ENCODE data around the gene RETREG2.

DNA sequence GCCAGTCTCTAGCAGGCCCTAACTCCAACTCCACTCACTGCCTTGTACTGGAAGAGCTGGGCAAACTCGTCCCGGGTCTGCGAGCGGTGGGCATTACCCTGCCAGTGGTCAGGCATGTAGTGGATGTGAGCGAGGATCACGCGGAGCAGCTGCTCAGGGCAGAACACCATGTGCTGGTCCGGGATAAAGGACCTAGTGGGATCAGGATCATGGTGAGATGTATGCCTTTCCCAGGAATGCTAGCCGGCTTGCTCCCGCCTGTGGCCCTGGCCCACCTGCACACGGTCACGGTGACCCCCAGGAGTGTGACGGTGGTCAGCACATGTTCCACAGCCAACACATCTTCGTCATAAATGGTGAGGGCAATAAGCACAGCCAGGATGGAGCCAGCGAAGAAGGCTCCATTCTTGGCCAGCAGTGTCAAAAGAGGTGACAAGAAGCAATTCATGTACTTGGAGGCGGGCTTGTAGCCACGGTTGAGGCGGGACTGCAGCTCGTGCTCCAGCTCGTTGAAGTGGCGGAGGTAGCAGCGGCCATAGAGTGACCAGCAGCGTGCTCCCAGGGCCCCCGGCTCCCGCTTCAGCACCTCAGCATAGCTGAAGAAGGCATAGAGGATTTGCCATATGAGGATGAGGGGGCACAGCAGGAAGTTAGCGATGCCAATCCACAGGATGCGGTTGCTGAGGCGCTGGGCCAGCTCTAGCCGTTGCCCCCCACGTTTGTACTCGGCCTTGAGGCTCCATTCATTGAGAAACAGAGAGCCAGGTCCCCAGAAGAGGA is 45.9 kb downstream of the RETREG2 start:
- TF ChIP-seq, protein P1, sequence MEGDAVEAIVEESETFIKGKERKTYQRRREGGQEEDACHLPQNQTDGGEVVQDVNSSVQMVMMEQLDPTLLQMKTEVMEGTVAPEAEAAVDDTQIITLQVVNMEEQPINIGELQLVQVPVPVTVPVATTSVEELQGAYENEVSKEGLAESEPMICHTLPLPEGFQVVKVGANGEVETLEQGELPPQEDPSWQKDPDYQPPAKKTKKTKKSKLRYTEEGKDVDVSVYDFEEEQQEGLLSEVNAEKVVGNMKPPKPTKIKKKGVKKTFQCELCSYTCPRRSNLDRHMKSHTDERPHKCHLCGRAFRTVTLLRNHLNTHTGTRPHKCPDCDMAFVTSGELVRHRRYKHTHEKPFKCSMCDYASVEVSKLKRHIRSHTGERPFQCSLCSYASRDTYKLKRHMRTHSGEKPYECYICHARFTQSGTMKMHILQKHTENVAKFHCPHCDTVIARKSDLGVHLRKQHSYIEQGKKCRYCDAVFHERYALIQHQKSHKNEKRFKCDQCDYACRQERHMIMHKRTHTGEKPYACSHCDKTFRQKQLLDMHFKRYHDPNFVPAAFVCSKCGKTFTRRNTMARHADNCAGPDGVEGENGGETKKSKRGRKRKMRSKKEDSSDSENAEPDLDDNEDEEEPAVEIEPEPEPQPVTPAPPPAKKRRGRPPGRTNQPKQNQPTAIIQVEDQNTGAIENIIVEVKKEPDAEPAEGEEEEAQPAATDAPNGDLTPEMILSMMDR (IDR thresholded peaks at IDR 0.05), result no peak
- no peak for TF ChIP-seq ZFX (IDR thresholded peaks at IDR 0.05; ENCODE audit: borderline replicate concordance)
